ENCODE data around the gene SREBF1. TPM values are rescaled to one million over a fixed set of nuclear protein-coding genes. Genes with fewer than 3 reads are reported as not detected.
A peak's percentile ranks its signal among the peaks of the same experiment; 100 is the strongest.

SREBF1 gene
- total and polyA plus RNA-seq, 2 of the 8 experiments (the other 6 are each of a cell fraction or from before 2014, with no cell fraction given), result 28.6 to 70.8 TPM

- TF ChIP-seq SUZ12 (IDR thresholded peaks at IDR 0.05; ENCODE audit: low read length) (peak; percentile 31; the same call in 1 of the 2 replicates), YY1 (IDR thresholded peaks at IDR 0.05; ENCODE audit: low read depth, low read length) (no peak), CBX8 (IDR thresholded peaks at IDR 0.05; ENCODE audit: borderline replicate concordance, low read depth, low read length) (no peak), USF2 (IDR thresholded peaks at IDR 0.05; ENCODE audit: low read length) (no peak), TAF7 (optimal IDR thresholded peaks at IDR 0.05; ENCODE audit: borderline replicate concordance, low read depth, low read length) (no peak), PHF8 (conservative IDR thresholded peaks at IDR 0.05; ENCODE audit: low read depth, low read length) (0 out of 2 replicates have a peak, but pooled peaks have one; percentile 20), SP4 (IDR thresholded peaks at IDR 0.05; ENCODE audit: low read length) (no peak), JUND (IDR thresholded peaks at IDR 0.05; ENCODE audit: low read length) (no peak), SIN3A (conservative IDR thresholded peaks at IDR 0.05 in 1 of 2, IDR thresholded peaks at IDR 0.05 in 1 of 2; ENCODE audit: low read depth in 1 of 2, low read length in 2 of 2) (peak in 1 of 2 experiments; percentile 22; a peak in 1 of 4 replicates), NRF1 (IDR thresholded peaks at IDR 0.05; ENCODE audit: low read depth, low read length) (no peak), BACH1 (IDR thresholded peaks at IDR 0.05; ENCODE audit: low read length) (no peak)
Observed at GRCh38 chr17:17783116-17783824, 53.5 kb downstream of the SREBF1 start (continued).
